Activated naive CD4-positive, alpha-beta T cell treated with anti-CD3 and anti-CD28 coated beads for 36 hours (primary cell): ENCODE measurements around the gene IL2RA. TPM values are rescaled to one million over a fixed set of nuclear protein-coding genes. Genes with fewer than 3 reads are reported as not detected.

Source experiments
- total RNA-seq, 2 experiments: library from RNA; stranded (reverse); gene quantifications; one replicate each; pipeline ENCODE4 v1.2.3, GENCODE V29; 2021

The IL2RA gene
- total RNA-seq, 2 experiments from 2014 or later: 443 to 471 TPM

Other genes starting within 250 kb of the IL2RA start
- 100 to 1,000 TPM; 277 to 288 TPM for gene GDI2, start 248.9 kb downstream of the IL2RA start, total RNA-seq
- gene ANKRD16, start 172.5 kb downstream of the IL2RA start, total RNA-seq: 1 to 10 TPM; 3.6 to 3.9 TPM
- gene FBH1, start 172.1 kb downstream of the IL2RA start, total RNA-seq: 10 to 100 TPM; 40.4 to 42.7 TPM
- 10 to 100 TPM; 14.7 to 16.3 TPM for gene IL15RA, start 84.8 kb downstream of the IL2RA start, total RNA-seq
- 100 to 1,000 TPM; 157 to 162 TPM for gene RBM17, start 26.7 kb upstream of the IL2RA start, total RNA-seq
- 10 to 100 TPM; 87.7 to 88.5 TPM for gene PFKFB3, start 140.6 kb upstream of the IL2RA start, total RNA-seq